GM12892 (cell line): ENCODE data around the gene RUVBL2.
"Not testable (repeated sequence)": the region's sequence is repeated elsewhere in the genome, so short reads cannot be mapped to it uniquely, and the experiment has no call there.

Experiments used
- DNase-seq: peaks from one replicate; pipeline ENCODE4 v3.0.0; 2011; ENCODE audit not compliant: insufficient read length
- FAIRE-seq: peaks from 2 replicates; lab custom pipeline; 2011; peaks lifted over from hg19 to GRCh38; lab: Jason Lieb, UNC
- POLR2A ChIP-seq: IDR thresholded peaks from 2 replicates; pipeline ENCODE4 v1.6.1; 2011; ENCODE audit warnings: low read depth, low read length, control low read depth
- POLR2AphosphoS5 ChIP-seq: IDR thresholded peaks from 2 replicates; pipeline ENCODE4 v1.6.1; 2011; ENCODE audit warnings: low read depth, low read length, control low read depth
- TAF1 ChIP-seq: IDR thresholded peaks from 2 replicates; pipeline ENCODE4 v1.6.1; 2011; ENCODE audit warnings: low read depth, mild to moderate bottlenecking, control low read depth, low read length, borderline replicate concordance

Gene RUVBL2

DNA sequence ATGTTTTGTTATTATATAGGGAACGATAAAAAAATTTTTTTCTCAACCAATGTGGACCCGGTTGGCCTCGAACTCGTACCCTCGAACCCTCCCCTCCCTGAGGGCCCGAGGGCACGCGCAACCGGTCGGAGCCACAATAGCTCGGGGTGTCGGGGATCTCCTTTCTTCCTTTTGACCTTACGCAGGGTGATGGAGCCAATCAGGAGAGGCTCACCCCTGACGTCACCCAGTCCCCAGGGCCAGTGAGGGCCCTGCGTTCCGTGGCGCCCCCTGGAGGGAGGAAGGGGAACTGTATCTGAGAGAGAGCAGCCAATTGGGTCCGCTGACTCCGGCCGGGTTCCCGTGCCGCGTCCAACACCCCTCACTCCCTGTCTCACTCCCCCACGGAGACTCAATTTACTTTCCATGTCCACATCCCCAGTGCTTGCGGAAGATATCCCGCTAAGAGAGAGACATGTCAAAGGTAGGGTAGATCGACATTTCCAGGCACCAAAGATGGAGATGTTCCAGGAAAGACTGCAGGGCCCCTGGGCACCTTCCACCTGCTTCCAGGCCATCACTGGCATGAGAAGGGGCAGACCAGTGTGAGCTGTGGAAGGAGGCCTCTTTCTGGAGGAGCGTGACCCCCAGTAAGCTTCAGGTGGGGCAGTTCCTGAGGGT is 38.1 kb downstream of the RUVBL2 start, which contains the start of gene CGB2:
Gene CGB2, plus strand, starts transcription at position 249 of the 660 bp plus-strand sequence. Its CDS starts 206 bp downstream, at position 455.
- not testable (repeated sequence) for DNase-seq, FAIRE-seq

DNA sequence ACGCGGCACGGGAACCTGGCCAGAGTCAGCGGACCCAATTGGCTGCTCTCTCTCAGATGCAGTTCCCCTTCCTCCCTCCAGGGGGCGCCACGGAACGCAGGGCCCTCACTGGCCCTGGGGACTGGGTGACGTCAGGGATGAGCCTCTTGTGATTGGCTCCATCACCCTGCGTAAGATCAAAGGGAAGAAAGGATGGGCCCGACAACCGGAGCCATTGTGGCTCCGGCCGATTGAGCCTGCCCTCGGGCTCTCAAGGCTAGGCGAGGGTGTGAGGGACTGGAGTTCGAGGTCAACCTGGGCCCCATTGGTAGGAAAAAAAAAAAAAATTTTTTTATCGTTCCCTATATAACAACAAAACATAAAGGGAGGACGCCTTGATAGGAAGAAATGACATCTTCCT is 43.1 kb downstream of the RUVBL2 start, which contains the start of gene CGB1:
Gene CGB1, minus strand, starts transcription at position 81 of the 400 bp plus-strand sequence. CDS start 184 bp downstream, outside the sequence.
- DNase-seq, FAIRE-seq: not testable (repeated sequence)

DNA sequence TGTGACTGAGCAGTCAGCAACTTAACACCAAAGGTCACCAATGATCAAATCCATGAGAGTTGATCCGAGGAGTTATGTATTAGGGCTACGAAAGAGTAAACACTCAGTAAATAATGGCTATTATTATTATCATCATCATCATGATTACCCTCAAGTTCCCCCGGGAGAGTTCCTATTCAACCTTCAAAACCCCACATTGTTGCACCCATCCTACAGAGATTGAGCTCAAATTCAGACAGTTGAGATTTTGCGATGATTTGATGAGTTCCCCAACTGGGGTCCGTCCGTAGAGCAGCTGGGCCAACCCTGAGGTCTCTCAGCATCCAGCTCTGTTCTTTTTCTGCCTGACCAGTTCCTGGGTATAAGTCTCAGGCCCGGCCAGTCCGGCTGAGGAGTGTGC is 44.4 kb downstream of the RUVBL2 start:
- not testable (repeated sequence) for FAIRE-seq, DNase-seq

DNA sequence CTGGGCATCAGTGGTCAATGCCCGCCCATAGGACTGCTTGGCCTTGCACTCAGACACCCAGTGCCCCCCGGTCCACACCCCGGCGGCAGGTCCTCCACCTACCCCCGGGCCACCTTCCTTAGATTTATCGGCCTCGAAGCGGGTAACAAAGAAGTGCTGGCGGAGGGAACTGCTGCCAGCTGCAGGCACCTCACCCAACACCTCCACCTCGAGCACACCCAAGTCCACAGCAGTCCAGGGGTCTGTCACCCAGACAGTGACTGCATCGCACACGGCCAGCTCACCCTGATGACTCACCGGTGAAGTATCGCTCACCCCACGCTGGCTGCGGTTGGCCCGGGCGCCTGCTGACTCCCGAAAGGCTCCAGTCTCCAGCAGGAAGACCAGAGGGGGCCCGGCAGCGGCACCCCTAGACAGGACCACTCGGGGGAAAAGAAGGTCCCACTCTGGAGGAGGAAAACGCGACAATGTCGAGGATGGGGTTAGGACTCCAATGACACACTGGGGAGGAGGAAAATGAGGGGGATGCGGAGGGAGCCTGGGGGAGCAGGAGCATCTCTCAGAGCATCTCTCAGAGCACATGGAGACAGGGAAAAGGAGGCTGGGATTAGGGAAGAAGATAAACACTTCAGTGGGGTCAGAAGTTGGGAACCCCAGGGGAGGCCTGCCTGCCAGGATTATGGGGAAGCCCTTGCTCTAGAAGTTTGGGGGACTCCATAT is 45.0 kb downstream of the RUVBL2 start:
- not testable (repeated sequence) for FAIRE-seq, DNase-seq

DNA sequence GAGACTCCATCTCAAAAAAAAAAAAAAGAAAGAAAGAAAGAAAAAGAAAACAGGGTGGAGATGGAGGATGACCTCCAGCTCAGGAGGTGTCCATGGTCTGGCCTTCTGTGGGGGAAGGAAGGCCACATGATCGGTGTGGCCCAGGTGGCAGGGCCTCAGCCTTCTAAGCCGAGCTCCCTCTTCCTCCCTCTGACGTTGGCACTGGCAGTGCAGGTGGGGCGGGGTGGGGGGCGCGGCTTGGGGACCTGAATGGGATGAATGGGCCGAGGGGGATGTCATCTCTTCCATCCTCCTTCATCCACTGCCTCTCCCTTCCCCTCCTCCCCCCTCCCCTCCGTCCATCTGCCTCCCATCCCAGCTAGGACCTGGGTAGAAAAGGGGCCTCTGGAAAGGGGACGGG is 46.0 kb downstream of the RUVBL2 start:
- FAIRE-seq, DNase-seq: not testable (repeated sequence)

DNA sequence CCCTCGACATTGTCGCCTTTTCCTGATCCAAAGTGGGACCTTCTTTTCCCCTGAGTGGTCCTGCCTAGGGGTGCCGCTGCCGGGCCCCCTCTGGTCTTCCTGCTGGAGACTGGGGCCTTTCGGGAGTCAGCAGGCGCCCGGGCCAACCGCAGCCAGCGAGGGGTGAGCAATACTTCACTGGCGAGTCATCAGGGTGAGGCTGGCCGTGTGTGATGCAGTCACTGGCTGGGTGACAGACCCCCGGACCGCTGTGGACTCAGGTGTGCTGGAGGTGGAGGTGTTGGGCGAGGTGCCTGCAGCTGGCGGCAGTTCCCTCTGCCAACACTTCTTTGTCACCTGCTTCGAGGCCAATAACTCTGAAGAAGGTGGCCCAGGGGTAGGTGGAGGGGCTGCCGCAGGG is 48.5 kb downstream of the RUVBL2 start:
- FAIRE-seq (no peak), DNase-seq (no peak)
- no peak for TF ChIP-seq POLR2AphosphoS5
- no peak for TF ChIP-seq POLR2A
- TF ChIP-seq TAF1, result no peak

DNA sequence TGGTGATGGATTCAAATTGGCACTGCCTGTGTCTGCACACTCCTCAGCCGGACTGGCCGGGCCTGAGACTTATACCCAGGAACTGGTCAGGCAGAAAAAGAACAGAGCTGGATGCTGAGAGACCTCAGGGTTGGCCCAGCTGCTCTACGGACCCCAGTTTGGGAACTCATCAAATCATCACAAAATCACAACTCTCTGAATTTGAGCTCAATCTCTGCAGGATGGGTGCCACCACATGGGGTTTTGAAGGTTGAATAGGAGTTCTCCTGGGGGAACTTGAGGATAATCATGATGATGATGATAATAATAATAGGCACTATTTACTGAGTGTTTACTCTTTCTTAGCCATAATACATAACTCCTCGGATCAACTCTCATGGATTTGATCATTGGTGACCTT is 49.0 kb downstream of the RUVBL2 start:
- not testable (repeated sequence) for FAIRE-seq, DNase-seq

DNA sequence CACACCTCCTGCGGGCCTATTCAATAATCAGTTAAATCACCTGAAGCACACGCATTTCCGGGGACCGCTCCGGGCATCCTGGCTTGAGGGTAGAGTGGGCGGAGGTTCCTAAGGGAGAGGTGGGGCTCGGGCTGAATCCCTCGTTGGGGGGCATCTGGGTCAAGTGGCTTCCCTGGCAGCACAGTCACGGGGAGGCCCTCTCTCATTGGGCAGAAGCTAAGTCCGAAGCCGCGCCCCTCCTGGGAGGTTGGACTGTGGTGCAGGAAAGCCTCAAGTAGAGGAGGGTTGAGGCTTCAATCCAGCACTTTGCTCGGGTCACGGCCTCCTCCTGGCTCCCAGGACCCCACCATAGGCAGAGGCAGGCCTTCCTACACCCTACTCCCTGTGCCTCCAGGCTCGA is 49.9 kb downstream of the RUVBL2 start, which contains the start of gene CGB5:
Gene CGB5, plus strand, starts transcription at position 301 of the 400 bp plus-strand sequence. CDS start 362 bp downstream, outside the sequence.
- not testable (repeated sequence) for FAIRE-seq, DNase-seq

DNA sequence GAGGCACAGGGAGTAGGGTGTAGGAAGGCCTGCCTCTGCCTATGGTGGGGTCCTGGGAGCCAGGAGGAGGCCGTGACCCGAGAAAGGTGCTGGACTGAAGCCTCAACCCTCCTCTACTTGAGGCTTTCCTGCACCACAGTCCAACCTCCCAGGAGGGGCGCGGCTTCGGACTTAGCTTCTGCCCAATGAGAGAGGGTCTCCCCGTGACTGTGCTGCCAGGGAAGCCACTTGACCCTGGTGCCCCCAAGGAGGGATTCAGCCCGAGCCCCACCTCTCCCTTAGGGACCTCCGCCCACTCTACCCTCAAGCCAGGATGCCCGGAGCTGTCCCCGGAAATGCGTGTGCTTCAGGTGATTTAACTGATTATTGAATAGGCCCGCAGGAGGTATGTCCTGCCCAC is 55.3 kb downstream of the RUVBL2 start, which contains the start of gene CGB8:
Gene CGB8, minus strand, starts transcription at position 101 of the 400 bp plus-strand sequence. CDS start 372 bp downstream, outside the sequence.
- DNase-seq, FAIRE-seq: not testable (repeated sequence)

DNA sequence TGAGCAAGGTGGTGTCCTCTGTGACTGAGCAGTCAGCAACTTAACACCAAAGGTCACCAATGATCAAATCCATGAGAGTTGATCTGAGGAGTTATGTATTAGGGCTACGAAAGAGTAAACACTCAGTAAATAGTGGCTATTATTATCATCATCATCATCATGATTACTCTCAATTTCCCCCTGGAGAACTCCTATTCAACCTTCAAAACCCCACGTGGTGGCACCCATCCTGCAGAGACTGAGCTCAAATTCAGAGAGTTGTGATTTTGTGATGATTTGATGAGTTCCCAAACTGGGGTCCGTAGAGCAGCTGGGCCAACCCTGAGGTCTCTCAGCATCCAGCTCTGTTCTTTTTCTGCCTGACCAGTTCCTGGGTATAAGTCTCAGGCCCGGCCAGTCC is 56.1 kb downstream of the RUVBL2 start:
- DNase-seq, FAIRE-seq: not testable (repeated sequence)

DNA sequence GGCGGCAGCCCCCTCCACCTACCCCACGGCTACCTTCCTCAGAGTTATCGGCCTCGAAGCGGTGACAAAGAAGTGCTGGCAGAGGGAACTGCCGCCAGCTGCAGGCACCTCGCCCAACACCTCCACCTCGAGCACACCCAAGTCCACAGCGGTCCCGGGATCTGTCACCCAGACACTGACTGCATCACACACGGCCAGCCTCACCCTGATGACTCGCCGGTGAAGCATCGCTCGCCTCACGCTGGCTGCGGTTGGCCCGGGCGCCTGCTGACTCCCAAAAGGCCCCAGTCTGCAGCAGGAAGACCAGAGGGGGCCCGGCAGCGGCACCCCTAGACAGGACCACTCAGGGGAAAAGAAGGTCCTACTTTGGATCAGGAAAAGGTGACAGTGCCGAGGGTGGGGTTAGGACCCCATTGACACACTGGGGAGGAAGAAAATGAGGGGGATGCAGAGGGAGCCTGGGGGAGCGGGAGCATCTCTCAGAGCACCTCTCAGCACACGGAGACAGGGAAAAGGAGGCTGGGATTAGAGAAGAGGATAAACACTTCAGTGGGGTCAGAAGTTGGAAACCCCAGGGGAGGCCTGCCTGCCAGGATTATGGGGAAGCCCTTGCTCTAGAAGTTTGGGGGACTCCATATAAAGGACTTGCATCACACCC is 56.8 kb downstream of the RUVBL2 start:
- DNase-seq, FAIRE-seq: not testable (repeated sequence)

DNA sequence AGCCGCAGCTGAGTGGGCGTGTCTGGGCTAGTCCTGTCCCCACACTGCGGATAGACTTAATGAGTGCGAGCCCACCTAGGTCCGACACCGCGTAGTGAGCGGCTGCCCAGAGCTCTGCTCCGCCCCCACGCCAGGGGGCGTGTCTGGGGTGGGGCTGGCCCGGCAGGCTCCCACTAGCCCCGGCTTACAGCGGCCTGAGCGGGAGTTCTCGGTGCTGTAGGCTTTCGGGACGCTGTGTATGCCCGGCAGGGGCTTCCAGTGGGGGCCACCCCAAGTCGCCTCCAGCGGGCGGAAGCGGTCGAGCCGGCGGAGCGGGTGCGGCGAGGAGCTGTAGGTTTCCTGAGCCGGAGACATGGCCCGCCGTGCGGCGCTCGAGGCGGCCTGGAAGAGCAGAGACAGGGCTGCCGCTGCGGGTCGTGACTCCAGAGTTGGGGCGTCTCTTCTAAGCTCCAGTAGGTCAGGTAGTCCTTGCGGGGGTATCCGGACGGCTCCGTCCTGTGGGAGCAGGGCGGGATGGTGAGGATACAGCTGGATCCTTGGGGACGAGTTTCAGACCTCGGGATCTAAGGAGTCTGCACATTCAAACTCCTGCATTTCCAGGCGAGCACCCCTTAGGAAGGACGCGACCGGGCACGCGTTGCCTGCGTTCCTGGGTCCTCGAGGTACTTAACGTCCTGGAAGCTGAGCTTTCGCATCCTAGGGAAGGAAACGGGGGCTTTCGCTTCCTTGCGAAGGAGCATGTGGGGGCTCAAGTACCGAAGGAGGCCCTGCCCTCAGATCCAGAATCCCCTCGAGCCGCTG is 62.6 kb downstream of the RUVBL2 start:
- FAIRE-seq, result peak; percentile 70
- TF ChIP-seq TAF1, result no peak
- TF ChIP-seq POLR2AphosphoS5, result no peak
- TF ChIP-seq POLR2A, result no peak
- peak; percentile 84 for DNase-seq

DNA sequence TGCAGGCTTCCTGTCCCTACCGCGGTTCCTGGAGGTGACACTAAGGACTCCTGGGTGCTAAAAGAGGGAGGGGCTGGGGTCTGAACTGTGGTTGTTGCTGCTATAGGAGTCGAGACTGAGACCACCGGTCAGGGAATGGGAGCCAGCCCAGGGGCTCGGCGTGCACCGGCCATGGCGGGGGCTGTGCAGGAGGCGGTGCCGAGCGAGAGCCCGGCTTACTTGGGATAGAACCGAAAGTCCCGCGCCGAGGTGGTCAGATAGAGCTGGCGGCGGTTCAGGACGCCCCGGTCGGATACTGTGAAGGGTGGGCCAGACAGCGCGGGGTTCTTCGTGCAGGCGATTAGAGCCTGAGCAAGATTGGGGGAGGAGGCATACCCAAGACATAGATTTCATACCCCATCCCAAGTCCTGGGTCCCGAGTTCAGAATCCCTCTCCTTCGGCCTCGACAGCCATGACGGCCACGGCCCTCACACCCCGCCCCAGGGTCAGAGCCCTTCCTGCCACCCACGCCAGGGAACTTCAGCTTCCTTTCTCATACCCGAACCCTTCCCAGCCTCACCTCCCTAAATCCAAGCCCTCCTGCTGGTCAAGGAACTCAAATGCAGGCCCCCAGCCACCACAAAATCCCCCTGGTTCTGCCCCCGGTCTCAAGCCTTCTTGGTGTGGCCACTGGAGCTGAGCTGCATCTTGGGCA is 63.4 kb downstream of the RUVBL2 start:
- not testable (repeated sequence) for DNase-seq, FAIRE-seq
